PC-3 (cell line): ENCODE results near the gene AJM1. TPM values are rescaled to one million over a fixed set of nuclear protein-coding genes. Genes with fewer than 3 reads are reported as not detected.

Experiments used
- ATAC-seq: fragments of 200-7000 bp; cut with Tn5 transposase; 2 replicates; pipeline ENCODE4 v1.9.1; 2020; ENCODE audit warnings: mild to moderate bottlenecking, moderate library complexity
- BruUV-seq: library from RNA; stranded (reverse); fragments of 400-500 nt; replicated peaks from 2 replicates; lab custom pipeline; 2021; lab: Mats Ljungman, UMichigan
- CTCF ChIA-PET: fragments of 300-600 bp; sonication (Branson Sonifier 250); formaldehyde crosslinking; loops from one replicate; lab custom pipeline; 2022; ENCODE audit warnings: antibody characterized with exemption; lab: Charles Lee
- POLR2A ChIA-PET: fragments of 300-600 bp; sonication (Branson Sonifier 250); formaldehyde crosslinking; loops from one replicate; lab custom pipeline; 2022; ENCODE audit warnings: antibody characterized with exemption; ENCODE audit not compliant: unreplicated experiment; lab: Charles Lee
- DNase-seq: peaks from one replicate; pipeline ENCODE4 v3.0.0-alpha.2; 2015
- H2AFZ ChIP-seq: fragments of 300-600 bp; sonication (generic); 2 replicates; pipeline ENCODE4 v1.6.0; 2016; ENCODE audit warnings: antibody characterized with exemption, low read length
- H3F3A ChIP-seq: fragments of 300-600 bp; sonication (generic); one replicate; pipeline ENCODE4 v1.6.0; 2017; ENCODE audit warnings: antibody characterized with exemption, low read length, control low read depth, mild to moderate bottlenecking; ENCODE audit not compliant: unreplicated experiment
- H3K27ac ChIP-seq: fragments of 300-600 bp; sonication (generic); 2 replicates; pipeline ENCODE4 v1.5.1; 2016; ENCODE audit warnings: mild to moderate bottlenecking, low read length
- H3K27me3 ChIP-seq: fragments of 300-600 bp; sonication (generic); 2 replicates; pipeline ENCODE4 v1.6.1; 2016; ENCODE audit warnings: low read length, mixed read lengths
- H3K36me3 ChIP-seq: fragments of 300-600 bp; sonication (generic); 2 replicates; pipeline ENCODE4 v1.6.1; 2016; ENCODE audit warnings: low read depth, mixed run types, low read length, mixed read lengths
- H3K4me1 ChIP-seq: fragments of 300-600 bp; sonication (generic); 2 replicates; pipeline ENCODE4 v1.5.1; 2016; ENCODE audit warnings: low read length; ENCODE audit not compliant: insufficient read depth
- H3K4me2 ChIP-seq: fragments of 300-600 bp; sonication (generic); 2 replicates; pipeline ENCODE4 v1.6.0; 2016; ENCODE audit warnings: low read length
- H3K4me3 ChIP-seq: fragments of 300-600 bp; sonication (generic); 2 replicates; pipeline ENCODE4 v1.5.1; 2016; ENCODE audit warnings: mild to moderate bottlenecking, low read length, mixed read lengths
- H3K79me2 ChIP-seq: fragments of 300-600 bp; sonication (generic); 2 replicates; pipeline ENCODE4 v1.6.1; 2017; ENCODE audit warnings: low read length, mixed read lengths
- H3K9ac ChIP-seq: fragments of 300-600 bp; sonication (generic); 2 replicates; pipeline ENCODE4 v1.6.0; 2016; ENCODE audit warnings: mild to moderate bottlenecking, low read length
- H3K9me2 ChIP-seq: fragments of 300-600 bp; sonication (generic); replicated peaks from 2 replicates; pipeline ENCODE4 v1.6.1; 2016; ENCODE audit warnings: mixed run types, low read length, mixed read lengths
- H3K9me3 ChIP-seq: fragments of 300-600 bp; sonication (generic); 2 replicates; pipeline ENCODE4 v1.6.1; 2016; ENCODE audit warnings: low read length, mixed read lengths
- H4K20me1 ChIP-seq: fragments of 300-600 bp; sonication (generic); 2 replicates; pipeline ENCODE4 v1.6.1; 2016; ENCODE audit warnings: low read length, mixed read lengths
- EZH2 ChIP-seq: fragments of 300-600 bp; sonication (generic); IDR thresholded peaks from one replicate; pipeline ENCODE4 v1.6.1; 2017; ENCODE audit warnings: antibody characterized with exemption, mild to moderate bottlenecking, low read length; ENCODE audit not compliant: unreplicated experiment
- EZH2phosphoT487 ChIP-seq: fragments of 300-600 bp; sonication (generic); IDR thresholded peaks from 2 replicates; pipeline ENCODE4 v1.6.1; 2018; ENCODE audit warnings: mild to moderate bottlenecking, antibody characterized with exemption, low read length, borderline replicate concordance
- intact Hi-C: fragments of 100-400 bp; cut with micrococcal nuclease; formaldehyde crosslinking; loops from 2 replicates; pipeline ENCODE4 v1.9.0; 2023
- total RNA-seq: library from RNA; depleted of rRNA; stranded (reverse); fragments of >200 nt; gene quantifications from 2 replicates; pipeline ENCODE4 v1.2.3, GENCODE V29; 2014
- TF ChIP-seq, protein P1 (sequence below): fragments of 300-600 bp; sonication (generic); conservative IDR thresholded peaks from 2 replicates; pipeline ENCODE4 v1.5.1; 2017; ENCODE audit warnings: antibody characterized with exemption, low read depth, mild to moderate bottlenecking, low read length

AJM1 gene
- total RNA-seq, 1 experiment from 2014 or later, result 1.4 TPM

DNA sequence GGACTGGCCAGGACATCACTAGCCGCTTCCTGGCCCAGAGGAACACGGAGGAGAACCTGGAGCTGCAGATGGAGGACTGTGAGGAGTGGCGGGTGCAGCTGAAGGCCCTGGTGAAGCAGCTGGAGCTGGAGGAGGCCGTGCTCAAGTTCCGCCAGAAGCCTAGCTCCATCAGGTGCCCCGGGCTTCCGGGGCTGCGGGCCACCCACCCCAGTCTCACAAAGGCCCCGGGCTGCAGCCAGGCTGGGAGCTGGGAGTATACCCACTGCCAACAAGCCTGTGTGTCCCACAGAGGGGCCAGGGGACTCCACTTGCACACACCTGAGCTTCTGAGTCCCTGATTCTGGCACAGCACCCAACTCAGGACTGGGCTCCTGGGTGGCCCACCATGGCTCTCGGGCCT lies 36.2 kb upstream of the AJM1 start:
- Histone ChIP-seq H3K27ac (no peak overlapping the region), H3K4me1 (peaks cover 20% of the 10 kb centered on the region), H3F3A (no peaks in the 10 kb centered on the region), H4K20me1 (peaks cover 7% of the 10 kb centered on the region; the same call in 1 of the 2 replicates), H2AFZ (no peak overlapping the region), H3K36me3 (peaks cover 8% of the 10 kb centered on the region; the same call in 1 of the 2 replicates), H3K9ac (no peak overlapping the region), H3K79me2 (peaks cover 45% of the 10 kb centered on the region), H3K4me3 (peak overlapping the region; percentile 85), H3K4me2 (peak overlapping the region; percentile 98), H3K27me3 (no peaks in the 10 kb centered on the region), H3K9me3 (no peaks in the 10 kb centered on the region), H3K9me2 (no peaks in the 10 kb centered on the region)
- no peak for ATAC-seq
- POLR2A ChIA-PET, result no interaction called here
- CTCF ChIA-PET, result no interaction called here
- no TSS peak for BruUV-seq
- intact Hi-C loops, result no loop called here
- TF ChIP-seq EZH2 (no peak), EZH2phosphoT487 (no peak)
- TF ChIP-seq, protein P1, sequence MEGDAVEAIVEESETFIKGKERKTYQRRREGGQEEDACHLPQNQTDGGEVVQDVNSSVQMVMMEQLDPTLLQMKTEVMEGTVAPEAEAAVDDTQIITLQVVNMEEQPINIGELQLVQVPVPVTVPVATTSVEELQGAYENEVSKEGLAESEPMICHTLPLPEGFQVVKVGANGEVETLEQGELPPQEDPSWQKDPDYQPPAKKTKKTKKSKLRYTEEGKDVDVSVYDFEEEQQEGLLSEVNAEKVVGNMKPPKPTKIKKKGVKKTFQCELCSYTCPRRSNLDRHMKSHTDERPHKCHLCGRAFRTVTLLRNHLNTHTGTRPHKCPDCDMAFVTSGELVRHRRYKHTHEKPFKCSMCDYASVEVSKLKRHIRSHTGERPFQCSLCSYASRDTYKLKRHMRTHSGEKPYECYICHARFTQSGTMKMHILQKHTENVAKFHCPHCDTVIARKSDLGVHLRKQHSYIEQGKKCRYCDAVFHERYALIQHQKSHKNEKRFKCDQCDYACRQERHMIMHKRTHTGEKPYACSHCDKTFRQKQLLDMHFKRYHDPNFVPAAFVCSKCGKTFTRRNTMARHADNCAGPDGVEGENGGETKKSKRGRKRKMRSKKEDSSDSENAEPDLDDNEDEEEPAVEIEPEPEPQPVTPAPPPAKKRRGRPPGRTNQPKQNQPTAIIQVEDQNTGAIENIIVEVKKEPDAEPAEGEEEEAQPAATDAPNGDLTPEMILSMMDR, result no peak
- no peak for DNase-seq

DNA sequence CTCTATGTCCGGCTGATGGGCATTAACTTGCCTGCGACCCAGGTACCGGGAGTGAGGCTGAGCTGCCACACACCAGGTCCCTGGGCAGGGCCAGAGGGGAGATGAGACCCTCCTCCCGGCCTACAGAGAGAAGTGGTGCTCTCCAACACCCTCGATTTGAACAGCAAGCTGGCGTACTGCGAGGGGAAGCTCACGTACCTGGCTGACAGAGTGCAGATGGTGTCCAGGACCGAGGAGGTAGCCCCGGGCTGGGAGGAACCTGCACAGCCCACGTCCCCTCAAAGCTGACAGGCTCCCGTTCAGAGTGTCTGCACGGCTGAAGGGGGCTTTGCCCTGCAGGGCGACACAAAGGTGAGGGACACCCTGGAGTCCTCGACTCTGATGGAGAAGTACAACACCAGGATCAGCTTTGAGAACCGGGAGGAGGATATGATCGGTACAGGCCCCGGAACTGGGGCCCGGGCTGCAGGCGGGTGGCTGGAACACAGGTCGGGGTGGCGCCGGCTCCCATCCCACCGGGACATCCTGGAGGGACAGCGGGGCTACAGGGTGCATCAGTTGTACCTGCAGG lies 35.6 kb upstream of the AJM1 start:
- Histone ChIP-seq H3K4me2 (peak overlapping the region; percentile 98), H3K9me3 (no peaks in the 10 kb centered on the region), H3K27ac (no peak overlapping the region), H3F3A (no peaks in the 10 kb centered on the region), H3K4me3 (peak overlapping the region; percentile 85), H3K9me2 (no peaks in the 10 kb centered on the region), H4K20me1 (peaks cover 7% of the 10 kb centered on the region; the same call in 1 of the 2 replicates), H3K9ac (peak overlapping the region; percentile 91), H3K27me3 (no peaks in the 10 kb centered on the region), H3K79me2 (peaks cover 51% of the 10 kb centered on the region), H3K4me1 (peaks cover 17% of the 10 kb centered on the region), H3K36me3 (peaks cover 8% of the 10 kb centered on the region; the same call in 1 of the 2 replicates), H2AFZ (peak overlapping the region; percentile 95)
- POLR2A ChIA-PET, result no interaction called here
- BruUV-seq, result no TSS peak
- CTCF ChIA-PET, result interaction anchor here (0.7 kb wide), 1 partner anchor 37 kb away, joined by 3 read pairs; no protein-coding TSS in a partner anchor
- intact Hi-C loops, result no loop called here
- DNase-seq (no peak), ATAC-seq (peak; percentile 16)
- no peak for TF ChIP-seq EZH2phosphoT487
- no peak for TF ChIP-seq EZH2
- TF ChIP-seq, protein P1, result no peak
